HFF-Myc (cell line): ENCODE data around the gene HLA-A.

Source experiments
- DNase-seq: peaks from one replicate; pipeline ENCODE4 v3.0.0-alpha.2; 2011; ENCODE audit warnings: low read depth; ENCODE audit errors: extremely low read depth
- H3K4me3 ChIP-seq: replicated peaks from 2 replicates; pipeline ENCODE4 v1.5.1; 2011; ENCODE audit warnings: low read depth, mild to moderate bottlenecking, control low read depth, low read length
- CTCF ChIP-seq: IDR thresholded peaks from 2 replicates; pipeline ENCODE4 v1.5.1; 2012; ENCODE audit warnings: mild to moderate bottlenecking, low read depth, low read length, control low read depth; ENCODE audit errors: missing control alignments

Gene HLA-A

GRCh38 chr6:29990931-29991330 is 48.6 kb downstream of the HLA-A start:
- no peak overlapping the region for H3K4me3 ChIP-seq
- no peak for DNase-seq
- TF ChIP-seq CTCF, result no peak

- H3K4me3 ChIP-seq, result no peak overlapping the region
- TF ChIP-seq CTCF, result no peak
- DNase-seq, result no peak
Observed at GRCh38 chr6:29992807-29993206, 50.5 kb downstream of the HLA-A start.

- TF ChIP-seq CTCF, result no peak
- no peak for DNase-seq
- no peak overlapping the region for H3K4me3 ChIP-seq
Observed at GRCh38 chr6:29994826-29995225, 52.5 kb downstream of the HLA-A start.

GRCh38 chr6:29995340-29995777 is 53.0 kb downstream of the HLA-A start:
- no peak overlapping the region for H3K4me3 ChIP-seq
- TF ChIP-seq CTCF, result no peak
- no peak for DNase-seq
